Stimulated activated CD4-positive, alpha-beta T cell treated with anti-CD3 and anti-CD28 coated beads, Interleukin-1b, Interleukin-23, amount 100 ng/mL, for 48 hours (primary cell): ENCODE measurements around the gene SEPTIN6.

Experiments
- DNase-seq: peaks from one replicate; pipeline ENCODE4 v3.0.0-alpha.2; 2020

SEPTIN6 gene

DNA sequence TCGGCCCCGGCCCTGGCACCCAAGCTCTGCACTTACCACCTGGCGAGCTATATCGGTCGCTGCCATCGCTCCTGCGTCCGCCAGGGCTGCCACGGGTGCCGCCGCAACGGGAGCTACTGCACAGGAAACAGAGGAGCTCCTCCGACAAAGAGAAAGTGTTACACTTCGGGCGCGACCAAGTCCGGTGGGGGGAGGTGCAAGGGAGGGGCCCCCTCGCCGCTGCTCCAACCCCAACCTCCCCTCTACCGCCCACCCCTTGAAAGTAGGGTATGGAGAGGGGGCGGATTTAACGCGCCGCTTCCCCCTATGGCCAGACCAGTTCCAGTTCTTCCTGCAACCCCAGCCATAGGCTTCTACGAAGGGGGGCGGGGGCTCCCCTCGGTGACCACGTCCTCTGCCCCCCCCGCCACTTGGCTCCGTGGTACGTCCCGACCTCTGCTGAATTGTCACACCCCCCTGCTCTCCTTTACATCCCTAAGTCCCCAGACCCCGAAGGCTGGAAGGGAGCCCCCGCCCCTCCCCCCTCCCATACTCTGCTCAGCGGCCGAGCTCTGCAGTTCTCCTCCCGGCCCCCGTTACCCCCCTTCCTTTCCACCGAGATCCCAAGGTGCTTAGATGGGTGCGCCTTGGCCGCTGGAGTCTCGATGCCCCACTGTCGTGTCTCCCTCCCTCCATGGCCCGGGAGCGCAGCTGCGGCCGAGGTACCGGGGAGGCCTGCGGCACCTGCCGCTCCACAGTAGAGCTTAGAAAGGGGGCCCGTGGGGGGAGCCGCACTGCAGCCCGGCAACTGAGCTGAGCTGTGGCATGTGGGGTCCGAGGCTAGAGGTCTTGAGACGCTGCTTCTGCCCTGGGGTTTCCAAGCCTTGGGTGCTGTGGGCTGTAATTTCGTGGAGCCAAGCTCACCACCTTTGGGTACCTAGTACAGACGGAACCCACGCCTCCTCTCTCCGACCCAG is at the start of gene SEPTIN6:
Gene SEPTIN6 (minus strand): TSS at position 129 of the 956 bp plus-strand sequence. CDS start 63 bp downstream, at position 66.
- DNase-seq = peak; percentile 82

DNA sequence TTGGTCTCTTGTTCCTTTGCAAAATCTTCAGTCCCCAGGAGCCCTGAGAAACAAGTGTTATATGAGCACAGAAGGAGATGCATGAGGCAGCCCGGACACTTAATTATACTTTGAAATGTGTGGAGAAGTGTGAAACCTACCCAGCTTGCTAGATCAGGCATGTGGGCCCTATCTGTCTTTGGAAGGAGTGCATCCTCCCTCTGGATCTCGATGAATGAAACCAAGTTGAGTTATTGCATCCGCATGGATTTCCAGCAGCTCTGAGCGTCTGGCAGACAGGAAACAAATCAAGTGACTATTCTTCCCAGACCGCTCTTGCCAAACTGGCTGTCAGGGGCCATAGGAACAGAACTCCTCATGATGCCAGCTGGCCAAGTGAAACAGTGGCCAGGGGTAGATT is 45.8 kb upstream of the SEPTIN6 start:
- DNase-seq = no peak

DNA sequence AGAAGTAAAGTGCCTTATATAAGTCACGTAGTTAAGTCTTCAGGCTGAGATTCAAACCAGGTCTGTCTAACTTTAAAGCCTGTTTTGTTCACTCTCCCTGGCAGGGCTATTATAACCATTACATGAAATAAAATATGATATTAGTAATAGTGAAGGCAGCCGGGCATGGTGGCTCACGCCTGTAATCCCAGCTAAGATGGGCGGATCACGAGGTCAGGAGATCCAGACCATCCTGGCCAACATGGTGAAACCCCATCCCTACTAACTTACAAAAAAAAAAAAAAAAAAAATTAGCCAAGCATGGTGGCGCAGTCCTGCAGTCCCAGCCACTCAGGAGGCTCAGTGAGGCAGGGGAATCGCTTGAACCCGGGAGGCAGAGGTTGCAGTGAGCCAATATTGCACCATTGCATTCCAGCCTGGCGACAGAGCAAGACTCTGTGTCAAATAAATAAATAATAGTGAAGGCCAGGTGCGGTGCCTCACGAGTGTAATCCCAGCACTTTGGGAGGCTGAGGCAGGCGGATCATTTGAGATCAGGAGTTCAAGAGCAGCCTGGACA is 43.3 kb upstream of the SEPTIN6 start:
- DNase-seq = no peak

DNA sequence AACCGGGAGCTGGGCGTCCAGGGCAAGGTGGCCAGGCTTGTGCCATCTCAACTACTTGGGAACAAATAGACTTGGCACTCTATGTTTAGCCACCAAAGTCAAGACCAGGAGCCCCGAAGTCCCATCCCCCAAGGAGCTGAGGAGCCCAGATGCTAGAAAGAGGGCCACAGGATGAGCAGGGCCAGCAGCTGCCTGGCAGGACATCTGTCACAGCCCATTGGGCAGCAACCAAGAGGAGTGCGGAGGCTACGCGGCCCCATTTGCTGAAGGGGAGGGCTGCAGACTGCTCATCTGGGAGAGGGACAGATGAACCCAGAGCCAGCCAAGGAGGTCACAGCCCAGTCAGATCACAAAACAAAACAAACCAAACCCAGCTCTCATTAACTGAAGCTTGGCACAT is 42.5 kb upstream of the SEPTIN6 start:
- DNase-seq = no peak

DNA sequence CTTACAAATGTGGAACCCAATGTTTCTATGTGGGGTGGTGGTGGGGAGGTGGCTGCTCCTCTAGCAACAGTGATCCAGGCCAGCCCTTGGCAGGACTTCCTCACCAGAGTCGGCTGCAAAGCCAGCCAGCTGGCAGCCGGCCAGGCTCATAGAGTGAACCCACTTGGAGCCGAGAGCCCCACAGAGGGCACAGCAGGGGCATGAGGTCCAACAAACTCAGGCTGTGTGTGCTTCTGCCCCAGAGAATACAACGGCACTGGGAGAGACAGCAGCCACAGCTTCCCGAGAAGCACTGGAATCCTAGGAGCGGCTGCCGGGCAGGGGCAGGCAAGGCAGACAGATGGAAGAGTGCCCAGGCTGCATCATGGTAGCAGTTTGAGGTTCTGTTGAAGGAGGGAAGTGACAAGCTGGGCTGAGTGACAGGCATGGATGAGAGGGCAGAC is 42.0 kb upstream of the SEPTIN6 start:
- no peak for DNase-seq

DNA sequence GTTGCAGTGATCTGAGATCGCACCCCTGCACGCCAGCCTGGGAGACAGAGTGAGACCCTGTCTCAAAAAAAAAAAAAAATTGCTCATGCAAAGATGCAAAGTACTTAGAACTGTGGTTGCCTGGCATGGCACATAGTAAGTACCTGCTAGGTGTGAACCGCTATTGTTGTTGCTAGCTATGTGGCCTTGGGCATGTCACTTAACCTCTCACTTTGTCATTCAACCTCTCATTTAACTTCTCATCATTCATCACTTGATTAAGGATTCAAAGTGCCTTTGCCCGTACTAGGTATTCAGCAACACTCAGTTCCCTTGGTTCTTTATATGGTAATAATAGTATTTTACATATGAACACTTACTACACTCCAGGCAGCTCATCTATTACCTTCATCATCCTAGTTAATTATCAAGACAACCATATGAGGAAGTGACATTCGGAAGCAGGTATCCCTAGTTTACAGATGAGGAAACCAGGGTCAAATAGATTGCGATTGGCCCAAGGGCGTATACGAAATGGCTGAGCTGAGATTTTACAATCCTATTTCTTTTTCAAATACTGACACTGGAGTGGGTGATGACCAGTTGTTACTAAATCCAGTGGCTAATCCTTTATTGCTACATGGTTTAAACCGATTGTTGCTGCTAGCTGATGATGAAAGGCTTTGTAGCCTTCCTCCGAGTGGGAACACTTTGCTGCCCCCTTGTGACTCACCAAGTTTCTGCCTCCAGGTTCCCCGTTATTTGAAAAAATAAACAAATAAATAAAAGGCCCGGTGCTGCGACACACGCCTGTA is 36.6 kb upstream of the SEPTIN6 start:
- DNase-seq = peak; percentile 48

DNA sequence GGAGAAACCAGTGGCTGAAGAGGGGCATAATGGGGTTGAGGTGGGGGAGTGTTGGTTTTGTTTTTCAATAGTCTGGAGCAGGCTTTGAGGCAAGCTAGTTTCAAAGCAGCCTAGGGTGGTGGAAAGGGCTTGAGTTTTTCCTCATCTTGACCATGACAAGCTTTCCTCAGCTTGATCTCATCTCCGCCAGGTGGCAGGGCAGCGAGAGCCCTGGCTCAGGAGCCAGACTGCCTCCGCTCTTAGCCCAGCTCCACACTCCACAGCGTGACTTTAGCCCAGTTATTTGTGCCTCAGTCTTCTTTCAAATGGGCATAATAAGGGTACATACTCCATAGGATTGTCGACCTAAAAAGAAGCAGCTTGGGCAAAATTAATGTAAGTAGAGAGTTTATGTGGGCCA is 35.5 kb upstream of the SEPTIN6 start:
- no peak for DNase-seq

DNA sequence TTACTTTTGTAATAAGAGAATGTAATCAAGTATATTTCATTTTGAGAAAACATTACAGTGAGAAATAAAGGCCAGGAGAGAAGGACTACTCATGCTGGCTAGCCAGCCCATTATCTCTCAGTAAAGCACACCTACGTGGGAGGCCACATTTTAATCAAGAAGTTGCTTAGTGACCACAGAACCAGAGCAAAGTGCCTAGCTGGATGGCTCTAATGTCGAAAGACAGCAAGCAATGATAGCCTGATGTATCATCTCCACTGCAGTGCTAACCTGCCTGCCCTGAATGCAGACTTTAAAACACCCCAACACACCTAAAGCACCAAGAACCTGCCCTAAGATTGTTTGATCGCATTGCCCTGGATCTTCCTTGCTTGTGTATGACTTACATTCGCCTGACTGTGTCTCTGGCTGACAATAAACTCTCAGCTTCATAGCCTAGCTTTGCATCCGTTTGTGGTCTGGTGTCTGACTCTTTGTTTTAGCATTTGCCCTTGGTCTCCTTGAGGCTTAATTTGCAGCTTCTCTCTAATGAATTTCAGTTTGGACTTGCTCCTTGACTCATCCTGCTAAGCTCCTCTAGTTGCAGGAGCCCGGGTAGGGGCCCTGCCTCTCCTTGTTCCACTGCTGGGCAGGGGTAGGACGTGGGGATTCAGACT is 34.1 kb upstream of the SEPTIN6 start:
- no peak for DNase-seq

DNA sequence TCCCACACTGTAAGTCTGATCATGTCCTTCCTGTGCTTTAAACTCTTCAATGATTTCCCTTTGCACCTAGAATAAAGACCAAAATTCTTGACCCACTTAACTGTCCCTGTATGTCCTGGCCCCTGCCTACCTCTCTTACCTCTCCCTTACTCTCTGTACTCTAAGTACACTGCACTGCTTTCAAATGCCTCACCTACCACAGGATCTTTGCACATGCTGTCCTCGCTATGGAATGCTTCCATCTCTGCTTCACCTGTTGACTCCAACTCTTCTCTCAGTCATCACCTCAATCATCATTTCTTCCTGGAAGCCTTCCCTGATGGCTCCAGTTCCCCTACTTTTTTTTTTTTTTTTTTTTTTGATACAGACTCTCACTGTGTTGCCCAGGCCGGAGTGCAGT is 29.0 kb upstream of the SEPTIN6 start:
- DNase-seq = no peak

DNA sequence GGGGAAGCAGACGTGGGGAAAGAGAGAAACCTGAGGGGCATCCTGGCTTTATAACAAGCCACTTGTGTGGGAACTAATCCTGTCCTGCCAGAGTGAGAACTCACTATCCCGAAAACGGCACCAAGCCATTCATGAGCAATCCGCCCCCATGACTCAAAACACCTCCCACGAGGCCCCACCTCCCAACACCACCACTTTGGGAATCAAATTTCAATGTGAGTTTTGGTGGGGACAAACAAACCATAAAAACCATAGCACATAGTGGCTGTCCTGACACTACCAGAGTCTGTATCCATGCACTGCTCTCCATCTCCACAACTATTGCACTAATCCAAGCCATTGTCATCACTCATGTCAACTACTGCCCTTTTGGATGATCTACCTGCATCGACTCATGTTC is 28.5 kb upstream of the SEPTIN6 start:
- DNase-seq = no peak

DNA sequence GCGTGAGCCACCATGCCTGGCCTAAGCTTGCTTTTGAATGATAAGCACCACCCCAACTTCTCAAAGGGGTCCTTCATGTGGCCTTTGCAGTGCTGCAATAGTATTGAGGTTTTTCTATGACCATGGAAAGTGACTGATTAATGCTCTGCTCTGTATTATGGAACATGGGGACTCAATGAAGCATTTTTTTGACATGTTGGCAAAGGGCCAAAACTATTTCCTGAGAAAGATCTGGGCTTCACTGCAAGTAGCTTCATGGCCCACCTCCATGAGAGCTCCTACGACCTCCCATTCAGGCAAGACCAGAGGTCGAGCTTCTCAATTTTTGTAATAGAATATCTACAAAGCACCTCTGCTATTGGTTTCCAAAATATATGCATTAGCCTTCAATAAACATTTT is 16.7 kb upstream of the SEPTIN6 start:
- no peak for DNase-seq

DNA sequence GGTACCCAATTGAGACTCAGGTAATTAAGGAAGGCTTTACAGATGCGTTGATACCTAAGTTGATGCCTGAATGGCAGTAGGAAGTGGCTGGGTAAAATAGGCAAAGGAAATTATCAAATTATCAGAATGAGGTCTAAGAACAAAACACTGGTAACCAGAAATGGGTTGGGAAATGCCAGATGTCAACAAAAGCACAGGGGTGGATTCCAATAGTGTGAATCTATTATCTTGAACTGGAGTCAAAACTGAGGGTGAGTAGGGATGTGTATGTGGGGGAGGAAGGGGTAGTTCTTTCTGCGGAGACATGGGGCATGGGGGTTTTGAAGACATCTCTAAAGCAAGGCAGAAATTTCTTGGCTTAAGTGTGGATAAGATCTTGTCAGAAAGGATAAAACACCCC is 16.0 kb upstream of the SEPTIN6 start:
- no peak for DNase-seq

DNA sequence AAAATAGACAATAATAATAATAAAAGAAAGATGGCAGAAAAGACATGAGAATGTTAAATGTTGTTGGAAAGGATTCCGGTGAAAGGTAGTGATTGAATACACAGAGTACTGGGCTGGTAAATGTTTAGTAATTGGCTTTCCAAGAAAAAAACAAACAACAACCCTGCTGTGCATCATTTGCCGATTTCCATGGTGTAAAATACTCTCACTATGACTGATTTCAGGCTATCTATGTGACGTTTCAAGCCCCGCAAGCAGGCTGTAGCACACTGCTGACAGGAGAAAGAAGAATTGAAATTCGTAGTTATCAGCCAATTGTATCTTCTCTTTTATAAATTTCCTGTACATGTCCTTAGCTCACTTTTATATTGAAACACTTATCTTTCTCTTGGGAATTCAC is 13.6 kb upstream of the SEPTIN6 start:
- DNase-seq = no peak

DNA sequence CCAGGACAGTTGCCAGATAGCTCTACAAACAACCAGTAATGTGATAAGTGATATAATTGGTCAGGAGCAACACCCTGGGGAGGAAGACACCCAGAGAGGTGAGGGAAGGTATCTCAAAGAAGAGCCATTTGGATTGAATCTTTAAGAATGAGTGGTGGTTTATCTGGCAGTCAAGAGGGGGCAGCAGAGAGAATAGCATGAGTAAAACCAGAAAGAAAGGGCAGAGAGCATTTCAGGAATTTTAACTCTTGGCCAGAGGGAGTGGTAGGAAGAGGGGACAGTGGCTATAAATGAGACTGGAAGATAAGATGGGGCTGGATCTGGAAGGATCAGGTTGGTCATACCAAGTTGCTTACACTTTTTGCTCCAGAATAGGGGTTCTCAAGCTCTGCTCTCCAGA is 5.9 kb upstream of the SEPTIN6 start:
- no peak for DNase-seq

DNA sequence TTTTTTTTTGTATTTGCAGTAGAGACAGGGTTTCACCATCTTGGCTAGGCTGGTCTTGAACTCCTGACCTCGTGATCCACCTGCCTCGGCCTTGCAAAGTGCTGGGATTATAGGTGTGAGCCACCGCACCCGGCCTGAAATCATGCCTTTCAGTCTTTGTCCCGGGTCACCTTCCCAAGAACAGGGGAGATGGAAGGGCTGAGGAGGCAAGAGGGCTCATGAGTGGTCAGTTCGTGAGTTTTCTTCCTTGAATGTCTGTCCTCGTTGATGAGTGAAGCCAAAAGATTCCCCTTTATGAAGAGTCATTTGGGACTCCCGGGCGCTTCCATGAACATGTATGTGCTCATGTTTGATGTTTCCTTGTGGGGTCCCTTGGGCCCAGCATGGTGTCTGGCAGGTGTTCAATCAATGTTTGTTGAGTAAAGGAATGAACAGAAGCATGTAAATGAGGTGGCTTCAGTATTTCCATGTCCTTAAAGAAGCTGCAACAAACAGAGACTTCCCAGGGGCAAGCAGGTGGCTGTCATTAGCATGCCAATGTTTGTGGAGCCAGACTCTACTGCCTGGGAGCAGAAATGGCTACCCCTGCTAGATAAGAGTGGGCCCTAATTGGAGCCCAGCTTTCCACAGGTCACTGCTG is 3.4 kb upstream of the SEPTIN6 start:
- no peak for DNase-seq

DNA sequence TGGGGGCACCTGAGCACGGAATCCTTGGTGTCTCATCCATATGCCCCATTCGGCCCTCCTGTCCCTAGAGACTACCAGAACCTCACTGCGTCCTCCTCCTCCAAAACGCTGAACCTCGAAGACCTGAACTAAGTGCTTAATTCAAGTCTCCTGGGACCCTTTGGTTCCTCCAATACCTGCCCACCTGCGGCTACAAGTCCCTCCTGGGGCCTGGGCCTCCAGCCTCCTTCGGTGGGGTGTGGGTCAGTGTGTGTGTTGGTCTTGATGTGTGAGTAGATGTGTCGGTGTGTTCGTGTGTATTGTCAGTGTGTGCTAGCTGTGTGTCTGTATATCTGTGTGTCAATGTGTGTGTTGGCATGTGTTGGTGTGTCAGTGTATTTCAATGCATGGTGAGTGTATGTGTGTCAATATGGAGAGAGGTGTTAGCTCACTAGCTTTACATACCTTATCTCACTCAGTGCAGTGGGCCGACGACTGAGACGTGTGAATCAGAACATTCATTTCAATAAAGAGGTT is 2.6 kb upstream of the SEPTIN6 start:
- no peak for DNase-seq

DNA sequence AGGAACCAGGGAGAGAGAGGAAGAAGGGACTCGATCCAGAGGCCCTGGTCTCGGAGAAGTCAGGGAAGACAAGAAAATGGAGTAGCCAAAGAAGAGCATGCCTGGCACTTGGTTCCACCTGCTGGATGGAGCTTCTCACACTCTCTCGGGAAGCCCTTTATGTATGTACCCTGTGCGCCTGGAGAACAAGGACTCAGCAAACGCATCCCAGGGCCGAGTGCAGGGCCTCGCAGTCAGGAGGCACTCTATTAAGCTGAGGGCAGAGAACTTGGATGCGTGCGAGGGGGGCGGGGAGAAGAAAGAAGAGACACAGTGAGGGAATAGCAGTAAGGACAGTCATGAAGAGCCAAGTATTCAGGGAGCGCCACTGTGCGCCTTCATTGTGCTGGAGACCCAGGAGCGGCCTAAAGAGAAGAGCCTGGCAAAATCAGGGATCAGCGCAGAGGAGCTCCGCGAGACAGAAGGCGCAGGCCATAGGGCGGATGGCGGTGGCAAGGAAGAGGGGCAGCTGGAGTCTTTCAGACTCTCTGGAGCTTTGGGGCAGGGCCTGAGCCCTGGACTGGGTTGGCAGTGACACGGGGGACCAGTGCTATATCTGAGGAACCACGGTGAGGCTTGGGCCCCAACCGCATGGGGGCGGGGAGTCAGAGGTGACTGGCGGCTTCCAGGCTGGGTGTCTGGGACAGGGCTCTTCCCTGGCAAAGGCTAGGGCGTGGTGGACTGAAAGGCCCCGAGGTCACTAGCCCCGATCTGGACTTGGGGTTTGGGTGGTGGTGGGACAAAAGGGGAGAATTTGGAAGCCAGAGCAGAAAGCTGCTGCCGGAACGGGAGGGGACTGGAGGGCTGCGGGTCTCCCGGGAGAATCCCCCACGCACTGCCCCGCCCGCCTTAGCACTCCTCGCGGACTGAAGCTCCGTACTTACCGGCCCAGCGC is 1.9 kb upstream of the SEPTIN6 start:
- no peak for DNase-seq

DNA sequence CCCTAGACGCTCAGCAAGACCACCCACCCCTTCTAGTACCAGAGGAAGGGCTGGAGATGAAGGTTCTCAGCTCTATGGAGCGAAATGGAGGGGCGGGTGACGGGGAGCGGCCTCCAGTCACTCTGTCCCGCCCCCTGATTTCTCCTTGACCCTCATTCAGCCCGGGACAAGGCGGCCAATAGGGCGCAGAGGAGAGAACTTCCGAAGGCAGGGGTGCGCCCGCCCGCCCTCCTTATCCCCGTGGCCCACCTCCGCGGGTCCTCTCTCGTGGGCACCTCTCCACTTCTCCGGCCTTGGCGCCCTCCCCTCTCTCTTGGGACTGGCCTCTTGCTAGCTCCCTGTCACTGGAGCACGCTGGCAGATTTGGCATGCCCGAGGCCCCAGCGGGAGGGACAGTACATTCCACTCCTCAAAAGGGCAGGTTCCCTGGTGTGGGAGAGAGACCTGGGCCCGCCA is 1.1 kb upstream of the SEPTIN6 start:
- no peak for DNase-seq

DNA sequence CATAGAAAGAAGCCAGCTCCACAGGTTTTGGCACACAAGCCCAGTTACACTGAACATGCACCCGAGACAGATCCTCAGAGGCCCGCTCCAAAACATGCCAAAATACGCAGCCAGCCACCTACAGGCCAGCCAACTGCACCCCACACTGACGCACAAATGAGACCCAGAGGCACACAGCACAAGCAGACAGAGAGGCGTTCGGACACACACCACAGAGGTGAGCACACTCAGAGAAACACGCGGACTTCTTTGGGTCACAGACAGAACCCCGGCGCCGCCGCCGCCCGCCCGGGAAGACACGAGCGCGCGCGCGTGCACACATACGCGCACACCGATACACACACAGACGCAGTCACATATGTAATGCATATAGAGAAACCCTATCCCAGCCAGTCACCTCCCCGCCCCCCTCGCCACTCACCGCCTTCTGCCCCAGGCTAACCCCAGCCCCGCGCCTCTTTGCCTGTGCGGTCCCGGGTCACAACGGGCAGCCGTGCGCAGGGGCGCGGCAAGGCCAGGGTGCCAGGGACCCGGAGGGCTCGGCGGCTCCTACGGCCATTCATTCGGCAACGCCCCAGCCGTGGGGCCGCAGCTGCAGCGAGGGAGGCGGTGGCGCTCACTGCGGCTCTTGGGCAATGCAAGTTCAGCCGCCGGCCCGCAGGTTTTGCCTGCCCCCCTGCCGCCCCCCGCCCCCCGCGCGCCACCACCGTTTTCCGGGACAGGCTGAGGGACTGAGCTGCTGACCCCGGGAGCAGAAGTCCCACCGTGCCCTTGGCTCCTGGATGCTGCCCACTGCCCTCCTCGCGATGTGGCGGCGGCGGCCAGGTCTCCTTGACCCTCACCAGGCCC is 553 bp downstream of the SEPTIN6 start:
- DNase-seq = peak; percentile 65
